Sigmoid colon (tissue), 7 donors: Measurements from ENCODE around the gene PSKH1. TPM values are rescaled to one million over a fixed set of nuclear protein-coding genes. Genes with fewer than 3 reads are reported as not detected.
A peak's percentile ranks its signal among the peaks of the same experiment; 100 is the strongest.
"Not testable (repeated sequence)": the region's sequence is repeated elsewhere in the genome, so short reads cannot be mapped to it uniquely, and the experiment has no call there.

Experiments
- DNase-seq: peaks from one replicate; pipeline ENCODE4 v3.0.0-alpha.2; 2019
- H3K27ac ChIP-seq, 4 donors: fragments of 200-600 bp; sonication (generic); one replicate each; pipeline ENCODE4 v1.5.1; 2016 to 2019; ENCODE audit warnings: mild to moderate bottlenecking in 1 of 4
- H3K27me3 ChIP-seq, 3 donors: fragments of 200-600 bp; sonication (generic); one replicate each; pipeline ENCODE4 v1.5.1; 2019; ENCODE audit warnings: mild to moderate bottlenecking in 1 of 3
- H3K36me3 ChIP-seq, 4 donors: fragments of 200-600 bp; sonication (generic); one replicate each; pipeline ENCODE4 v1.5.1; 2016 to 2019
- H3K4me1 ChIP-seq, 4 donors: fragments of 200-600 bp; sonication (generic); one replicate each; pipeline ENCODE4 v1.5.1; 2017 to 2019
- H3K4me3 ChIP-seq, 4 donors: fragments of 200-600 bp; sonication (generic); one replicate each; pipeline ENCODE4 v1.5.1; 2017 to 2019; ENCODE audit warnings: mild to moderate bottlenecking in 2 of 4, moderate library complexity in 1 of 4
- H3K9me3 ChIP-seq, 4 donors: fragments of 200-600 bp in 3 of 4; sonication (generic) in 3 of 4; one replicate each; pipeline versions ENCODE4 v1.5.1 to v1.6.1; 2013 to 2019
- EP300 ChIP-seq, 4 donors: sonication (generic); formaldehyde crosslinking; IDR thresholded peaks; one replicate each; pipeline ENCODE4 v1.6.1; 2017; ENCODE audit warnings: antibody characterized with exemption in 4 of 4
- POLR2A ChIP-seq, 2 donors: fragments of 450-650 bp; IDR thresholded peaks; one replicate each; pipeline ENCODE4 v1.6.1; 2016; ENCODE audit warnings: antibody characterized with exemption in 2 of 2, mild to moderate bottlenecking in 2 of 2, moderate library complexity in 2 of 2
- POLR2AphosphoS5 ChIP-seq, 4 donors: sonication (generic); formaldehyde crosslinking; IDR thresholded peaks; one replicate each; pipeline ENCODE4 v1.6.1; 2017; ENCODE audit warnings: antibody characterized with exemption in 4 of 4
- WGBS, 2 donors: extraction: QIAGEN DNeasy Blood & Tissue Kit; methylation state at CpG; one replicate each; pipeline ENCODE4 v1.1.7; 2013; 5-methylcytosine and 5-hydroxymethylcytosine counted together
- intact Hi-C: fragments of 100-400 bp; cut with DNase I; formaldehyde crosslinking; loops from one replicate; pipeline ENCODE4 v1.15.1; 2023
- polyA plus RNA-seq, 3 donors: library from polyadenylated mRNA; stranded (reverse); fragments of 200-250 nt; gene quantifications; one replicate each; pipeline ENCODE4 v1.2.3, GENCODE V29; 2013
- total RNA-seq, 4 donors: library from RNA; depleted of rRNA; stranded (reverse); fragments of >200 nt; gene quantifications; one replicate each; pipeline ENCODE4 v1.1.0, GENCODE V29; 2016
- TF ChIP-seq, protein P1 (sequence below), 4 experiments: fragments of 450-650 bp in 3 of 4; fragments of 200-600 bp in 1 of 4; IDR thresholded peaks; one replicate each; pipeline ENCODE4 v1.5.1; 2016 to 2019; ENCODE audit warnings: antibody characterized with exemption in 4 of 4, mild to moderate bottlenecking in 3 of 4, moderate library complexity in 2 of 4
- donor health status: healthy with polysubstance abuse.
- donor health status: Bipolar disorder and iron deficiency.
- donor health status: healthy.

The PSKH1 gene
- total and polyA plus RNA-seq, 7 donors = 13.9 to 29.2 (median 20.8) TPM

DNA sequence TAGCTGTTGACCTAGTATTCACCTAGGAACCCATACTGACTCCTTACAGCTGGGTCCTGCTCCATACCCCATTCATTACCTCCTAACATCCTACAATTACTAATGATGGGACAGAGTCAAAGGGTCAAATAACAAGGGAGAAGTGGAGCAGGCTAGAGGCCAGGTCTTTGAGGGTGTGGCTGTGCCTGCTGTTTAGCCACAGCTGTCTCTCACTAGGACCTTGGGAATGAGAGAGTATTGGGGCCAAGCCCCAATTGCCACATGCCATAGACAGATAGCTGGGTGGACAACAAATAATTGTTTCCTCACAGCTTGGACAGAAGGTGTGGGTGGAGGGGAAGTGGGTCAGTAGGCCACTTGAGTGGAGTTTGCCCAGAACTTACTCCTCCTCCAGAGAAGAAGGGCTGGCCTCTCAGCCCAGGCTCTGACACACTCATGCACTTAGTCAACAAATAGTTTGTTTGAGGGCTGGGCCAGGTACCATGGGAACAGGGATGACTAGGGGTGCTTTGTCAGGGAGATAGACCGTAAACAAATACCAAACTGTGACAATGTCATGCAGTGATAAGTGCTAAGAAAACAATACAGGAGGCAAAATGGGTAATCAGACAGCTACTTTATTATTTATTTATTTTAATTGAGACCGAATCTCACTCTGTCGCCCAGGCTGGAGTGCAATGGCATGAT is 35.4 kb upstream of the PSKH1 start:
- WGBS, 2 donors = 10 to 65% methylated on average over 3 of the region's 3 CpGs
- intact Hi-C loops = no loop called here
- Histone ChIP-seq H3K36me3 (peaks cover 0 to 13% (median 0%) of the 10 kb centered on the region in 4 donors), H3K4me1 (peaks cover 0 to 50% (median 37%) of the 10 kb centered on the region in 4 donors), H3K9me3 (no peaks in the 10 kb centered on the region), H3K27me3 (no peaks in the 10 kb centered on the region), H3K4me3 (no peak overlapping the region), H3K27ac (peak overlapping the region; percentile 51 to 73 (median 64))
- TF ChIP-seq EP300 (IDR thresholded peaks at IDR 0.05) (no peak), POLR2AphosphoS5 (IDR thresholded peaks at IDR 0.05) (peak in 3 of 4 donors; percentile 14 to 57 (median 24))
- DNase-seq = peak; percentile 91

DNA sequence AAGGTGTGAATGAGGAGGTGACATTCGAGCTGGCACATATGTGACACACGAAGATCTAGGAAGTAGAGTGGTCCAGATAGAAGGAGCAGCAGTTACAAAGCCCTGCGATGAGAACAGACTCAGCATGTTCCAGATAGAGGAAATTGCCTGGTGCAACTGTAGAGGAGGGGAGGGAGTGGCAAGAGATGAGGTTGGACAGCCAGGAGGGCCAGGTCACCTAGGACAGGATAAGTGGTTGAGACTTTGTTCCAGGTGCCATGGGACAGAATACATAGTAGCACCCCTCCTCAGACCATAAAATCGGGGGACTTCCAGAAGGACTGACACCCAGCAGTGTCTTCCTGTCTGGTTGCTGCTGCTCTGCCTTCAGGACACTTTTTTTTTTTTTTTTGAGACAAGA is 34.6 kb upstream of the PSKH1 start:
- H3K4me3 ChIP-seq = no peak overlapping the region
- peaks cover 0 to 58% (median 46%) of the 10 kb centered on the region in 4 donors for H3K4me1 ChIP-seq
- TF ChIP-seq POLR2AphosphoS5 (IDR thresholded peaks at IDR 0.05) (no peak), POLR2A (IDR thresholded peaks at IDR 0.05) (no peak), EP300 (IDR thresholded peaks at IDR 0.05) (no peak)
- TF ChIP-seq, protein P1, sequence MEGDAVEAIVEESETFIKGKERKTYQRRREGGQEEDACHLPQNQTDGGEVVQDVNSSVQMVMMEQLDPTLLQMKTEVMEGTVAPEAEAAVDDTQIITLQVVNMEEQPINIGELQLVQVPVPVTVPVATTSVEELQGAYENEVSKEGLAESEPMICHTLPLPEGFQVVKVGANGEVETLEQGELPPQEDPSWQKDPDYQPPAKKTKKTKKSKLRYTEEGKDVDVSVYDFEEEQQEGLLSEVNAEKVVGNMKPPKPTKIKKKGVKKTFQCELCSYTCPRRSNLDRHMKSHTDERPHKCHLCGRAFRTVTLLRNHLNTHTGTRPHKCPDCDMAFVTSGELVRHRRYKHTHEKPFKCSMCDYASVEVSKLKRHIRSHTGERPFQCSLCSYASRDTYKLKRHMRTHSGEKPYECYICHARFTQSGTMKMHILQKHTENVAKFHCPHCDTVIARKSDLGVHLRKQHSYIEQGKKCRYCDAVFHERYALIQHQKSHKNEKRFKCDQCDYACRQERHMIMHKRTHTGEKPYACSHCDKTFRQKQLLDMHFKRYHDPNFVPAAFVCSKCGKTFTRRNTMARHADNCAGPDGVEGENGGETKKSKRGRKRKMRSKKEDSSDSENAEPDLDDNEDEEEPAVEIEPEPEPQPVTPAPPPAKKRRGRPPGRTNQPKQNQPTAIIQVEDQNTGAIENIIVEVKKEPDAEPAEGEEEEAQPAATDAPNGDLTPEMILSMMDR (IDR thresholded peaks at IDR 0.05) = no peak
- H3K27me3 ChIP-seq = no peaks in the 10 kb centered on the region
- peak overlapping the region; percentile 51 to 73 (median 61) for H3K27ac ChIP-seq
- H3K36me3 ChIP-seq = peaks cover 0 to 13% (median 0%) of the 10 kb centered on the region in 4 donors
- 35 to 62% methylated on average over 4 of the region's 4 CpGs for WGBS, 2 donors
- H3K9me3 ChIP-seq = no peaks in the 10 kb centered on the region
- no peak for DNase-seq
- intact Hi-C loops = no loop called here

DNA sequence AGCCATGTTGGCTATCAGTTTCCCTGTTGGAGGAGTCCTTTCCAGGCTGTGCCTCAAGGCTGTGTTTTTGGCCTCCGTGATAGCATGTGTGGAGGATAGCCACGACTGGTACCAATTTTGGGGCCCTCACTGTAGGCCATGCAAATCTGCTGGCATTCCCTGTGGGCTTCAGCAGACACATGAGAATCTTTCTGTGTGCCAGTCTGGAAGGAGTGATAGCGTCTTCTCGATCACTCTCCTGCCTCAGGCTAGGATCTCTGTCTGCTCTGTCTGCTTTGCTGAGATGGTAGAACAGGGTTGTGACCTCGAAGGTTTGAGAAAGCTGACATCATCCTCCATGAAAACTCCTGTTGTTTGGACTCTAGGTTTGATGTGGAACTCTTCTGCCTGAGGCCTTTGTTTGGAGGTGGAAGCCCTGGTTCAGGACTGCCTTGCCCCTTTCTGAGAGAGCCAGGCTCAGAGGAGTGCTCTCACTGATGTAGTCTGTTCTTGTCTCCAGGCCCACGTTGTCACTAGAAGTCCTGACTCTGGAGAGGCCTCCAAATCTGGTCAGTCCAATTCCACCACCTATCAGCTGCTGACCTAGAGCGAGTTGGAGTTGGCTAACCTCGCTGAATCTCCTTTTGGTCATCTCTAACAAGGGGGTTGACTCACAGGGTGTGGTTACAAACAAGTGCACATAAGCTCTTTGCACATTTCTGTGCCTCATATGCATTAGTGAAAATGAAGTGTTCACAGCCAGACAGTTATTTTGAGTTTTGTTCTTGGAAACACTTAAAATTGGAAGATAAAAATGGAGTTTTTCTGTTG is 32.3 kb upstream of the PSKH1 start:
- intact Hi-C loops = no loop called here
- peaks cover 0 to 13% (median 6%) of the 10 kb centered on the region in 4 donors for H3K36me3 ChIP-seq
- no peak overlapping the region for H3K4me3 ChIP-seq
- H3K27ac ChIP-seq = peak overlapping the region in 1 of 4 donors; percentile 88
- DNase-seq = no peak
- no peaks in the 10 kb centered on the region for H3K9me3 ChIP-seq
- peaks cover 0 to 55% (median 44%) of the 10 kb centered on the region in 4 donors for H3K4me1 ChIP-seq
- TF ChIP-seq, protein P1 (IDR thresholded peaks at IDR 0.05) = no peak
- H3K27me3 ChIP-seq = no peaks in the 10 kb centered on the region
- 80 to 91% methylated on average over 8 of the region's 8 CpGs for WGBS, 2 donors

DNA sequence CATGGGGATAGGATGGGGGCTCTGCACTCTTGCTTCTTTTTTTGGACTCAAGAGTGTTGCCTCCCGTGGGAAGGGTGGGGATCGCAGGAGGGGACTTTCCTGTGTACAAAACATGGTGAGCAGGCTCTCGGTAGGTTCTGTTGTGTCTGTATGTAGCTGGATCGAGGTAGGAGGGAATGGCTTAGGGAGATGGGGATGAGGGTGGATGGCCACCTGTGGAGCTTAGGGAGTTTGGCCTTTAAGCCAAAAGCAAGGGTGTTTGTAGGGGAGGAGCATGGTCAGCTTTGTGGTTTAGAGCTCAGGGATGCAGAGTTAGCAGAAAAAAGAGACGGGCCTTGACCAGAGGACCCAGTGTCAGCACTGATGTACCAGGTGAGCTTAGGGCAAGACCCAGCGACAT is 31.2 kb upstream of the PSKH1 start:
- intact Hi-C loops = no loop called here
- TF ChIP-seq EP300 (IDR thresholded peaks at IDR 0.05) (no peak), POLR2A (IDR thresholded peaks at IDR 0.05) (no peak)
- Histone ChIP-seq H3K27me3 (no peaks in the 10 kb centered on the region), H3K4me3 (no peak overlapping the region), H3K9me3 (no peaks in the 10 kb centered on the region), H3K27ac (peak overlapping the region in 3 of 4 donors; percentile 65 to 88 (median 77)), H3K36me3 (peaks cover 0 to 18% (median 14%) of the 10 kb centered on the region in 4 donors), H3K4me1 (peaks cover 0 to 49% (median 39%) of the 10 kb centered on the region in 4 donors)
- 90 to 94% methylated on average over 6 of the region's 6 CpGs for WGBS, 2 donors
- no peak for DNase-seq

DNA sequence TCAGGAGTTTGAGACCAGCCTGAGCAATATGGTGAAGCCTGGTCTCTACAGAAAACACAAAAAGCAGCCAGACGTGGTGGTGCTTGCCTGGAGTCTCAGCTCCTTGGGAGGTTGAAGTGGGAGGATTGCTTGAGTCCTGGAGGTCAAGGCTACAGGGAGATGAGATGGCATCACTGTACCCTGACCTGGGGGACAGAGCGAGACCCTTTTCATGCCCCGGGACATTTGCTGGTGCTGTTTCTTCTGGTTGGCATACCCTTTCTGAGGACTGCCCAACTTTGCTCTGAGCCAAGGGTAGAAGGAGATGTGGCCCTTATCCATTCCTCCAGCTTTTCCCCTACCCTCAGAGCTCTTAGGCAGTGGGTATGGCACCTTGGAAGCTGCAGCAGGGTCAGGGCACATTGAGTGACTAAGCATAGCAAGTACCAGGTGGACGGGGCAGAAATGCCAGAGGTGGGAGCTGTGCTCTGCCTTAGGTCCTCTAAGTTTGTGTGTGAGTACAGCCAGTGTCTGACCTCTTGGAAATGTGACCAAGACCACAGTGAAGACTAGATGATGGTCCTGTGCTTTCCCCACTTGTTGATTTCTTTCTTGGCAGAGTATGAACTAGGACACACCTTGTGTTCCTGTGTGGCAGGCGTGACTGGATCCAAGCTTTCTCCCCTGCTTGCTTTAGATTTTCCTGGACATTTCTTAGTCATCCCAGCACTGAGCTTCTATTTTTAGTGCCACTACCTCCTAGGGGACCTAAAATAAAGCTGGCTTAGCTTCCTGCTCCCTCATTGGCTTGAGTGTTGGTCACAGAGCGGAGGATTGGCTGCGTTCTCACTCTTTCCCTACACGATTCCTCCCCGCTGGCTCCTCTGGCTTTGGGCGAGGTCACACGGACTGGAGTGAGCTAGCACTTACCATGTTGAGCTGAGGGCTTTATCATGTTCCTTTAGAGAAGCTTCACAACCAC is 30.2 kb upstream of the PSKH1 start:
- Histone ChIP-seq H3K27me3 (no peaks in the 10 kb centered on the region), H3K36me3 (peaks cover 0 to 29% (median 18%) of the 10 kb centered on the region in 4 donors), H3K27ac (peak overlapping the region; percentile 60 to 88 (median 71)), H3K4me1 (peaks cover 0 to 39% (median 28%) of the 10 kb centered on the region in 4 donors), H3K9me3 (no peaks in the 10 kb centered on the region), H3K4me3 (no peak overlapping the region)
- WGBS, 2 donors = 86 to 88% methylated on average over 11 of the region's 11 CpGs
- peak; percentile 85 for DNase-seq
- intact Hi-C loops = no loop called here
- TF ChIP-seq EP300 (IDR thresholded peaks at IDR 0.05) (no peak), POLR2A (IDR thresholded peaks at IDR 0.05) (no peak), POLR2AphosphoS5 (IDR thresholded peaks at IDR 0.05) (no peak)
- TF ChIP-seq, protein P1 (IDR thresholded peaks at IDR 0.05) = no peak

DNA sequence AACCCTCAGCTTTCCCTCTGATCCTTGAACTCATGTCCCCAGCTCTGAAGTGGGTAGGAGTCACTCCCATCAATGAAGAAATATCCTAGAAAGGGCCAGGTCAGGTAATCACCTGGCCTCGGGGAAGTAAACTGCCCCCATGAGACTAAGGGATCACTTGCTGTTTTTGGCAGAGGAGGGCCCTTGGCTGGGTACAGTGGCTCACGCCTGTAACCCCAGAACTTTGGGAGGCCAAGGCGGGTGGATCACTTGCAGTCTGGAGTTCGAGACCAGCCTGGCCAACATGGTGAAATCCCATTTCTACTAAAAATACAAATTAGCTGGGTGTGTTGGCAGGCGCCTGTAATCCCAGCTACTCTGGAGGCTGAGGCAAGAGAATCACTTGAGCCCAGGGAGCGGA is 29.0 kb upstream of the PSKH1 start:
- DNase-seq, H3K9me3 ChIP-seq, H3K27me3 ChIP-seq, intact Hi-C loops, H3K4me3 ChIP-seq: not testable (repeated sequence)
- peak overlapping the region in 3 of 4 donors; percentile 65 to 88 (median 77) for H3K27ac ChIP-seq
- H3K4me1 ChIP-seq = peaks cover 0 to 34% (median 22%) of the 10 kb centered on the region in 4 donors
- 96 to 98% methylated on average over 6 of the region's 6 CpGs for WGBS, 2 donors
- peaks cover 0 to 40% (median 26%) of the 10 kb centered on the region in 4 donors for H3K36me3 ChIP-seq
